ENCODE data around the gene OLFM1. TPM values are rescaled to one million over a fixed set of nuclear protein-coding genes. Genes with fewer than 3 reads are reported as not detected.

Gene OLFM1
- total and polyA plus RNA-seq, 2 of the 4 experiments (the other 2 are of a cell fraction): 0.36 to 0.38 TPM

DNA sequence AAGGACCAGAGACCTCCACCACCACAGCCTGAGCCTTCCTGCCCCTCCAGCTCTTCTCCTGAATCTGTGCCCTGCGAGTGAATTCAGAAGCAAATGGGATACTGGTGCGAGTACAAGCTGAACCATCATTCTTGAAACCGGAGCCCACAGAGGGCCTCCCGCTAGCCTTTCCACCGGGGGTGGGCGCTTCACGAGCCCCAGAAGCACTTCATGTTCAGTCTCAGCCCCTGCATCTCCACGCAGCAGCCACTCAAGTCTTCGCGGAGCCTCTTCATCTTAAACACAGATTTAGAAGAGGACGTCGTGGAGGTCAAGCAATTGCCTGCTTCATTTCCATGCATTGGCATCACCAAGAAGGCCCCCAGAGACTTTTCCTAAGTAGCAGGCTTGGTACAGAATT, 26.0 kb upstream of the OLFM1 start:
- DNase-seq: no peak
- 20% methylated on average over 1 of the region's 12 CpGs; no CpG with 5 or more reads in 1 of the 2 experiments for WGBS, 2 experiments (ENCODE audit: extremely low coverage in 2 of 2, insufficient read length in 1 of 2)
- H3K18ac ChIP-seq (ENCODE audit: low read depth, low read length): no peak overlapping the region
- no peak overlapping the region for H3K4me2 ChIP-seq (ENCODE audit: low read depth, low read length)
- in situ Hi-C loops (cut with MboI; ENCODE audit: low sequenced_read_pairs) (no loop called here), dilution Hi-C loops (cut with HindIII; ENCODE audit: low sequenced_read_pairs, unreplicated experiment) (no loop called here), intact Hi-C loops (cut with micrococcal nuclease) (no loop called here)
- H2BK120ac ChIP-seq (ENCODE audit: low read depth, low read length): no peak overlapping the region
- no peak overlapping the region for H3K27ac ChIP-seq (ENCODE audit: insufficient read depth, low read length)
- no peak overlapping the region for H2AFZ ChIP-seq (replicated peaks; ENCODE audit: low read length, poor library complexity)
- H3K23ac ChIP-seq (ENCODE audit: low read depth, low read length): no peak overlapping the region
- no peak overlapping the region for H3K4ac ChIP-seq (ENCODE audit: low read depth, low read length)
- no peak overlapping the region for H2AK5ac ChIP-seq (ENCODE audit: low read depth, low read length)
- no peaks in the 10 kb centered on the region for H3K79me1 ChIP-seq (ENCODE audit: low read depth in 1 of 2, low read length in 2 of 2)
- H2BK20ac ChIP-seq (ENCODE audit: low read depth, low read length): no peak overlapping the region
- H3K4me1 ChIP-seq (ENCODE audit: control insufficient read depth, insufficient read depth, low read length): no peaks in the 10 kb centered on the region
- ATAC-seq (ENCODE audit: low read depth): no peak
- no peak overlapping the region for H2BK15ac ChIP-seq (ENCODE audit: low read depth, low read length)
- no peaks in the 10 kb centered on the region; the same call in 1 of the 2 replicates for H3K9me3 ChIP-seq (ENCODE audit: control insufficient read depth, insufficient read depth, low read length)
- H3K9me1 ChIP-seq (ENCODE audit: insufficient read depth, low read length): no peaks in the 10 kb centered on the region
- H3K14ac ChIP-seq (replicated peaks; ENCODE audit: low read depth, low read length): no peak overlapping the region
- H3K9ac ChIP-seq (ENCODE audit: low read depth, low read length): no peak overlapping the region
- no peak overlapping the region for H4K91ac ChIP-seq (ENCODE audit: insufficient read depth, low read depth, low read length)
- no peaks in the 10 kb centered on the region for H3K36me3 ChIP-seq (ENCODE audit: control insufficient read depth, insufficient read depth, low read length)
- TF ChIP-seq POLR2A (IDR thresholded peaks at IDR 0.05; ENCODE audit: low read depth, low read length): no peak
- TF ChIP-seq RCOR1 (IDR thresholded peaks at IDR 0.05; ENCODE audit: insufficient replicate concordance, low read length): no peak
- no peak for TF ChIP-seq BHLHE40 (IDR thresholded peaks at IDR 0.05; ENCODE audit: low read depth, low read length)
- TF ChIP-seq SMC3 (IDR thresholded peaks at IDR 0.05; ENCODE audit: low read depth, low read length): no peak
- TF ChIP-seq, protein P1, sequence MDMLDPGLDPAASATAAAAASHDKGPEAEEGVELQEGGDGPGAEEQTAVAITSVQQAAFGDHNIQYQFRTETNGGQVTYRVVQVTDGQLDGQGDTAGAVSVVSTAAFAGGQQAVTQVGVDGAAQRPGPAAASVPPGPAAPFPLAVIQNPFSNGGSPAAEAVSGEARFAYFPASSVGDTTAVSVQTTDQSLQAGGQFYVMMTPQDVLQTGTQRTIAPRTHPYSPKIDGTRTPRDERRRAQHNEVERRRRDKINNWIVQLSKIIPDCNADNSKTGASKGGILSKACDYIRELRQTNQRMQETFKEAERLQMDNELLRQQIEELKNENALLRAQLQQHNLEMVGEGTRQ (IDR thresholded peaks at IDR 0.05; ENCODE audit: low read depth, low read length): no peak
- no peak for TF ChIP-seq CEBPB (IDR thresholded peaks at IDR 0.05; ENCODE audit: low read depth, low read length)
- TF ChIP-seq FOS (IDR thresholded peaks at IDR 0.05; ENCODE audit: low read depth, low read length): no peak
- TF ChIP-seq RFX5 (IDR thresholded peaks at IDR 0.05; ENCODE audit: low read depth, low read length): no peak
- TF ChIP-seq, protein P2, sequence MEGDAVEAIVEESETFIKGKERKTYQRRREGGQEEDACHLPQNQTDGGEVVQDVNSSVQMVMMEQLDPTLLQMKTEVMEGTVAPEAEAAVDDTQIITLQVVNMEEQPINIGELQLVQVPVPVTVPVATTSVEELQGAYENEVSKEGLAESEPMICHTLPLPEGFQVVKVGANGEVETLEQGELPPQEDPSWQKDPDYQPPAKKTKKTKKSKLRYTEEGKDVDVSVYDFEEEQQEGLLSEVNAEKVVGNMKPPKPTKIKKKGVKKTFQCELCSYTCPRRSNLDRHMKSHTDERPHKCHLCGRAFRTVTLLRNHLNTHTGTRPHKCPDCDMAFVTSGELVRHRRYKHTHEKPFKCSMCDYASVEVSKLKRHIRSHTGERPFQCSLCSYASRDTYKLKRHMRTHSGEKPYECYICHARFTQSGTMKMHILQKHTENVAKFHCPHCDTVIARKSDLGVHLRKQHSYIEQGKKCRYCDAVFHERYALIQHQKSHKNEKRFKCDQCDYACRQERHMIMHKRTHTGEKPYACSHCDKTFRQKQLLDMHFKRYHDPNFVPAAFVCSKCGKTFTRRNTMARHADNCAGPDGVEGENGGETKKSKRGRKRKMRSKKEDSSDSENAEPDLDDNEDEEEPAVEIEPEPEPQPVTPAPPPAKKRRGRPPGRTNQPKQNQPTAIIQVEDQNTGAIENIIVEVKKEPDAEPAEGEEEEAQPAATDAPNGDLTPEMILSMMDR (conservative IDR thresholded peaks at IDR 0.05; ENCODE audit: low read depth, low read length): no peak
- no peak for TF ChIP-seq NFE2L2 (IDR thresholded peaks at IDR 0.05; ENCODE audit: low read depth, low read length)
- TF ChIP-seq, protein P3, sequence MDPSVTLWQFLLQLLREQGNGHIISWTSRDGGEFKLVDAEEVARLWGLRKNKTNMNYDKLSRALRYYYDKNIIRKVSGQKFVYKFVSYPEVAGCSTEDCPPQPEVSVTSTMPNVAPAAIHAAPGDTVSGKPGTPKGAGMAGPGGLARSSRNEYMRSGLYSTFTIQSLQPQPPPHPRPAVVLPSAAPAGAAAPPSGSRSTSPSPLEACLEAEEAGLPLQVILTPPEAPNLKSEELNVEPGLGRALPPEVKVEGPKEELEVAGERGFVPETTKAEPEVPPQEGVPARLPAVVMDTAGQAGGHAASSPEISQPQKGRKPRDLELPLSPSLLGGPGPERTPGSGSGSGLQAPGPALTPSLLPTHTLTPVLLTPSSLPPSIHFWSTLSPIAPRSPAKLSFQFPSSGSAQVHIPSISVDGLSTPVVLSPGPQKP (IDR thresholded peaks at IDR 0.05; ENCODE audit: borderline replicate concordance, low read depth, low read length): no peak
- H2AK9ac ChIP-seq (replicated peaks; ENCODE audit: low read depth, low read length, poor library complexity): no peak overlapping the region
- no peak overlapping the region for H4K5ac ChIP-seq (ENCODE audit: low read depth, low read length)
- no peak overlapping the region for H2BK5ac ChIP-seq (ENCODE audit: low read depth, low read length, poor library complexity, severe bottlenecking)
- no peak overlapping the region for H3K4me3 ChIP-seq (ENCODE audit: insufficient read depth, low read depth, low read length)
- H3K27me3 ChIP-seq (ENCODE audit: control insufficient read depth, insufficient read depth, low read length): no peaks in the 10 kb centered on the region
- CTCF ChIA-PET: no interaction called here
- no TSS peak for BruUV-seq (replicated peaks)
- POLR2A ChIA-PET (ENCODE audit: unreplicated experiment): no interaction called here
- H4K20me1 ChIP-seq (ENCODE audit: insufficient read depth, low read length): no peaks in the 10 kb centered on the region
- H3K56ac ChIP-seq (ENCODE audit: extremely low read depth, insufficient read depth, low read length): no peak overlapping the region
- H4K8ac ChIP-seq (ENCODE audit: low read depth in 2 of 2, low read length in 2 of 2): no peak overlapping the region

Data from IMR-90 (cell line).